HepG2 (cell line): ENCODE results near the gene LUZP1. TPM values are rescaled to one million over a fixed set of nuclear protein-coding genes. Genes with fewer than 3 reads are reported as not detected.

Experiments
- ARID2 ChIP-seq: sonication (generic); formaldehyde crosslinking; IDR thresholded peaks from 2 replicates; pipeline ENCODE4 v1.8.1; 2022; ENCODE audit warnings: mild to moderate bottlenecking, missing genetic modification reagents, borderline replicate concordance
- ATF5 ChIP-seq: sonication (generic); formaldehyde crosslinking; IDR thresholded peaks from 2 replicates; pipeline ENCODE4 v1.4.0; 2020; ENCODE audit warnings: mild to moderate bottlenecking, low read depth, missing genetic modification reagents
- ATM ChIP-seq: fragments of 450-650 bp; IDR thresholded peaks from 2 replicates; pipeline ENCODE4 v1.7.1; 2017; ENCODE audit warnings: mild to moderate bottlenecking, borderline replicate concordance
- CHD2 ChIP-seq: IDR thresholded peaks from 2 replicates; pipeline ENCODE4 v1.6.1; 2011; ENCODE audit warnings: low read depth, low read length, improper control_type of control experiment
- DBP ChIP-seq: sonication (generic); formaldehyde crosslinking; IDR thresholded peaks from 2 replicates; pipeline ENCODE4 v1.4.0; 2020; ENCODE audit warnings: missing genetic modification reagents; ENCODE audit errors: not compliant biosample characterization
- FOXP4 ChIP-seq: sonication (generic); formaldehyde crosslinking; IDR thresholded peaks from 2 replicates; pipeline ENCODE4 v1.4.0; 2020; ENCODE audit warnings: missing genetic modification reagents
- NFIB ChIP-seq: sonication (generic); formaldehyde crosslinking; IDR thresholded peaks from 2 replicates; pipeline ENCODE4 v1.9.0; 2021; ENCODE audit warnings: missing genetic modification reagents, mild to moderate bottlenecking, borderline replicate concordance
- POGZ ChIP-seq: sonication (generic); formaldehyde crosslinking; IDR thresholded peaks from 2 replicates; pipeline ENCODE4 v1.4.0; 2020; ENCODE audit warnings: mild to moderate bottlenecking, missing genetic modification reagents
- RAD51 ChIP-seq: fragments of 450-650 bp; IDR thresholded peaks from 2 replicates; pipeline ENCODE4 v1.6.1; 2016; ENCODE audit warnings: borderline replicate concordance
- RELA ChIP-seq: sonication (generic); formaldehyde crosslinking; IDR thresholded peaks from 2 replicates; pipeline ENCODE4 v1.4.0; 2020; ENCODE audit warnings: missing genetic modification reagents
- SP1 ChIP-seq, 2 experiments: fragments of 450-650 bp in 1 of 2; sonication (generic) in 1 of 2; formaldehyde crosslinking in 1 of 2; IDR thresholded peaks; 2 replicates each; pipeline versions ENCODE4 v1.4.0 to v1.6.1; 2016 to 2020; ENCODE audit warnings: missing genetic modification reagents in 1 of 2
- SP140L ChIP-seq: sonication (generic); formaldehyde crosslinking; IDR thresholded peaks from 2 replicates; pipeline ENCODE4 v1.4.0; 2020; ENCODE audit warnings: missing genetic modification reagents, borderline replicate concordance
- STAT5B ChIP-seq: sonication (generic); formaldehyde crosslinking; IDR thresholded peaks from 2 replicates; pipeline ENCODE4 v1.4.0; 2020; ENCODE audit warnings: missing genetic modification reagents
- THAP7 ChIP-seq: sonication (generic); formaldehyde crosslinking; IDR thresholded peaks from 2 replicates; pipeline ENCODE4 v1.8.1; 2023; ENCODE audit warnings: mild to moderate bottlenecking, missing genetic modification reagents
- TOE1 ChIP-seq: sonication (generic); formaldehyde crosslinking; IDR thresholded peaks from 2 replicates; pipeline ENCODE4 v1.4.0; 2020; ENCODE audit warnings: mild to moderate bottlenecking, missing genetic modification reagents
- ZNF143 ChIP-seq: sonication (generic); formaldehyde crosslinking; IDR thresholded peaks from 2 replicates; pipeline ENCODE4 v1.4.0; 2020; ENCODE audit warnings: missing genetic modification reagents
- ZNF160 ChIP-seq: sonication (generic); formaldehyde crosslinking; IDR thresholded peaks from 2 replicates; pipeline ENCODE4 v1.8.0; 2022; ENCODE audit warnings: mild to moderate bottlenecking, inconsistent platforms, missing genetic modification reagents
- ZNF18 ChIP-seq: sonication (generic); formaldehyde crosslinking; IDR thresholded peaks from 2 replicates; pipeline ENCODE4 v1.8.0; 2022; ENCODE audit warnings: mild to moderate bottlenecking, missing genetic modification reagents; ENCODE audit not compliant: insufficient replicate concordance
- ZNF616 ChIP-seq: sonication (generic); formaldehyde crosslinking; IDR thresholded peaks from 2 replicates; pipeline ENCODE4 v1.5.0; 2020; ENCODE audit warnings: low read depth, mild to moderate bottlenecking, missing genetic modification reagents
- ZNF678 ChIP-seq: sonication (generic); formaldehyde crosslinking; IDR thresholded peaks from 2 replicates; pipeline ENCODE4 v1.4.0; 2020; ENCODE audit warnings: mild to moderate bottlenecking, missing genetic modification reagents
- ZNF784 ChIP-seq: sonication (generic); formaldehyde crosslinking; IDR thresholded peaks from 2 replicates; pipeline ENCODE4 v1.5.1; 2020; ENCODE audit warnings: missing genetic modification reagents, mild to moderate bottlenecking, borderline replicate concordance
- ZNF792 ChIP-seq: IDR thresholded peaks from 2 replicates; pipeline ENCODE4 v1.6.1; 2016
- ZNF841 ChIP-seq: sonication (generic); formaldehyde crosslinking; IDR thresholded peaks from 2 replicates; pipeline ENCODE4 v1.8.1; 2023; ENCODE audit warnings: missing genetic modification reagents, borderline replicate concordance
- ZNF879 ChIP-seq: sonication (generic); formaldehyde crosslinking; IDR thresholded peaks from 2 replicates; pipeline ENCODE4 v1.8.1; 2023; ENCODE audit warnings: missing genetic modification reagents
- polyA plus RNA-seq, 8 experiments: library from polyadenylated mRNA; depleted of rRNA in 3 of 8; stranded (reverse) in 7 of 8; unstranded in 1 of 8; fragments of >200 nt; fragmentation: Illumina TruSeq in 4 of 8; extraction: Trizol in 4 of 8; gene quantifications; 2 replicates each; pipeline versions ENCODE4 v1.2.1 to v1.2.3, GENCODE V29; 2011 to 2016; ENCODE audit warnings: low read depth in 4 of 8, missing spikeins in 1 of 8, mixed read lengths in 1 of 8; ENCODE audit not compliant: insufficient read depth in 1 of 8
- total RNA-seq, 5 experiments: library from RNA; depleted of rRNA; stranded (reverse); fragments of >200 nt; fragmentation: Illumina TruSeq; extraction: Trizol; gene quantifications; 2 replicates each; pipeline ENCODE4 v1.2.3, GENCODE V29; 2016; ENCODE audit warnings: low read depth in 1 of 5

The LUZP1 gene
- total and polyA plus RNA-seq, 2 of the 13 experiments (the other 11 are each of a cell fraction or from before 2014, with no cell fraction given), result 6.9 to 12.7 TPM

GRCh38 chr1:23168445-23169194, at the start of gene LUZP1 (continued):
- TF ChIP-seq DBP (CRISPR knock-in tag) (no peak), ZNF616 (CRISPR knock-in tag) (no peak), RELA (CRISPR knock-in tag) (no peak), POGZ (CRISPR knock-in tag) (0 out of 2 replicates have a peak, but pooled peaks have one; percentile 32), ZNF792 (CRISPR knock-in tag) (0 out of 2 replicates have a peak, but pooled peaks have one; percentile 62), ZNF160 (CRISPR knock-in tag) (no peak), RAD51 (no peak), TOE1 (CRISPR knock-in tag) (no peak), ZNF784 (CRISPR knock-in tag) (no peak), ATF5 (no peak), FOXP4 (CRISPR knock-in tag) (no peak), ZNF879 (CRISPR knock-in tag) (no peak), ATM (no peak), NFIB (no peak), THAP7 (CRISPR knock-in tag) (no peak), STAT5B (CRISPR knock-in tag) (no peak), SP140L (CRISPR knock-in tag) (no peak), ZNF143 (CRISPR knock-in tag) (no peak), CHD2 (no peak), ZNF841 (CRISPR knock-in tag) (no peak), ARID2 (CRISPR knock-in tag) (no peak), SP1 (IDR thresholded peaks at IDR 0.05) (no peak), SP1 (CRISPR knock-in tag; IDR thresholded peaks at IDR 0.05) (peak; percentile 90), ZNF678 (CRISPR knock-in tag) (peak; percentile 54; the same call in 1 of the 2 replicates), ZNF18 (CRISPR knock-in tag) (no peak)
